Fibroblast of gingiva (primary cell): ENCODE data around the gene FNDC11.
A peak's percentile ranks its signal among the peaks of the same experiment; 100 is the strongest.

ENCODE experiments used
- DNase-seq: peaks from one replicate; pipeline ENCODE4 v3.0.0-alpha.2; 2011; ENCODE audit warnings: low read depth

The FNDC11 gene

GRCh38 chr20:63525971-63526370 lies 28.0 kb upstream of the FNDC11 start:
- no peak for DNase-seq

- DNase-seq = no peak
Measured at GRCh38 chr20:63527184-63527583, 26.8 kb upstream of the FNDC11 start.

- DNase-seq = no peak
Measured at GRCh38 chr20:63529180-63529860, 24.6 kb upstream of the FNDC11 start.

GRCh38 chr20:63529861-63530787 lies 23.8 kb upstream of the FNDC11 start:
- no peak for DNase-seq

- no peak for DNase-seq
Measured at GRCh38 chr20:63530788-63531160, 23.2 kb upstream of the FNDC11 start.

GRCh38 chr20:63531686-63532448 lies 22.1 kb upstream of the FNDC11 start:
- no peak for DNase-seq

GRCh38 chr20:63532449-63532971 lies 21.4 kb upstream of the FNDC11 start:
- no peak for DNase-seq

- DNase-seq = no peak
Measured at GRCh38 chr20:63533388-63533787, 20.6 kb upstream of the FNDC11 start.

GRCh38 chr20:63533871-63534393 lies 20.0 kb upstream of the FNDC11 start:
- no peak for DNase-seq

GRCh38 chr20:63534427-63534830 lies 19.5 kb upstream of the FNDC11 start:
- DNase-seq = no peak

GRCh38 chr20:63534831-63535651 lies 18.9 kb upstream of the FNDC11 start:
- DNase-seq = peak; percentile 21

- DNase-seq = peak; percentile 55
Measured at GRCh38 chr20:63536241-63536977, 17.6 kb upstream of the FNDC11 start.

- DNase-seq = no peak
Measured at GRCh38 chr20:63536997-63537524, 16.9 kb upstream of the FNDC11 start, which contains the start of gene PTK6. Gene PTK6 (minus strand): TSS chr20:63537376. CDS start chr20:63537314, 62 bp downstream.

- DNase-seq = peak; percentile 96
Measured at GRCh38 chr20:63537525-63538203, 16.3 kb upstream of the FNDC11 start.

GRCh38 chr20:63538204-63539091 lies 15.5 kb upstream of the FNDC11 start:
- no peak for DNase-seq

- DNase-seq = no peak
Measured at GRCh38 chr20:63539092-63539430, 14.9 kb upstream of the FNDC11 start.

GRCh38 chr20:63539441-63540370 lies 14.3 kb upstream of the FNDC11 start:
- DNase-seq = no peak
